GM15510 (cell line): ENCODE data around the gene MYRFL.

ENCODE experiments used
- POLR2A ChIP-seq: IDR thresholded peaks from 3 replicates; pipeline ENCODE4 v1.6.1; 2011; ENCODE audit warnings: borderline replicate concordance; ENCODE audit not compliant: insufficient read length; ENCODE audit errors: extremely low read depth

The MYRFL gene

DNA sequence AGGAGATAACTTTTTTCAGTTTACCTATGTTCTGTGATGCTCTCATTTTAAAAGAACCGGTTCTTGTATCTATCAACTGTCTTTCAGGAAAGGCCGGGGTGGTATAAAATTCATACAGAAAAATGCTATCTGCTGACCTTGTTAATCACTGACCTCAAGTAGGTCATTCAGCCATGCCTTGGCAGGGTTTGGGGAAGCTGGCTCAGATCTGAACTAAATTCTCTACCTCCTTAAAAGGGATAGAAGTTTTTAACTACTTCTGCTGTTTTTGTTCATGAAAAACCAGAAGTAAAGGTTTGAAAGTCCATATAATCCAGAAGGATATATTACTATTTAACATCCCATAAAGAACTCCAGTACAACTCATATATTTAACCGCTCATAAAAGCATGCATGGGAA lies 10.1 kb downstream of the MYRFL start:
- no peak for TF ChIP-seq POLR2A

DNA sequence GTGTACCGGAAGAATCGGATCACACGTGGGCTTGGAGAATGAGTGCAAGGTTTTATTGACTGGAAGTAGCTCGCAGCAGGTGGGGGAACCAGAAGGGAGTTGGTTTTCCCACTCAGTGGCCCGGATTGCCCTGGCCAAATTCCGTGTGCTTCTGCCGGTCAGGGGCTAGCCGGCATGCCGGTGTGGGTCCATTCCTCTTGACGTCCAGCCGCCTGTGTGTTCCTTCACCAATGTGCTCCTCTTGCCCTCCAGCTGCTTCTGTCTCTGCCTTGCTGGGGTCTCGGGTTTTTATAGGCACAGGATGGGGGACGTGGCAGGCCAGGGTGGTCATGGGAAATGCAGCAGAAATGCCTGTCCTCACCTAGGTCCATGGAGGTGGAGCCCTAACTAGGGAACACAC lies 11.0 kb downstream of the MYRFL start:
- TF ChIP-seq POLR2A, result no peak

DNA sequence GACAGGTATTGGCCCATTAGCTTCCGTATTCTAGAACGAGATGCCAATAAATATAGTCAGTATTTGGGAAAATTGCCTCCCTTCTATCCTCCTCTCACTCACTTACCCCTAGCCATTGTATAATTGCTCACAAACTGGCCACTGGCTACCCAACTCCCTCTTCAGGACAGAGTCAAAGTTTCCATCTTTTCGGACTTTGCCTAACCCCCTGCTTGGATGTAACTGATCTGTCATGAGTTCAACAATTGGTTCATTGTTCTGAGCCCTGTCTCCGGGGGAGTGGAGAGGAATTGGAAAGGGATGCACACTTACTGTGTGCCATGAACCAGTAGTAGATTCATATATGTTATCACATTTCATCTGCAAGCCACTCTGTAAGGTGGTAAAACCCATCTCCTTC lies 12.2 kb downstream of the MYRFL start:
- TF ChIP-seq POLR2A, result no peak

DNA sequence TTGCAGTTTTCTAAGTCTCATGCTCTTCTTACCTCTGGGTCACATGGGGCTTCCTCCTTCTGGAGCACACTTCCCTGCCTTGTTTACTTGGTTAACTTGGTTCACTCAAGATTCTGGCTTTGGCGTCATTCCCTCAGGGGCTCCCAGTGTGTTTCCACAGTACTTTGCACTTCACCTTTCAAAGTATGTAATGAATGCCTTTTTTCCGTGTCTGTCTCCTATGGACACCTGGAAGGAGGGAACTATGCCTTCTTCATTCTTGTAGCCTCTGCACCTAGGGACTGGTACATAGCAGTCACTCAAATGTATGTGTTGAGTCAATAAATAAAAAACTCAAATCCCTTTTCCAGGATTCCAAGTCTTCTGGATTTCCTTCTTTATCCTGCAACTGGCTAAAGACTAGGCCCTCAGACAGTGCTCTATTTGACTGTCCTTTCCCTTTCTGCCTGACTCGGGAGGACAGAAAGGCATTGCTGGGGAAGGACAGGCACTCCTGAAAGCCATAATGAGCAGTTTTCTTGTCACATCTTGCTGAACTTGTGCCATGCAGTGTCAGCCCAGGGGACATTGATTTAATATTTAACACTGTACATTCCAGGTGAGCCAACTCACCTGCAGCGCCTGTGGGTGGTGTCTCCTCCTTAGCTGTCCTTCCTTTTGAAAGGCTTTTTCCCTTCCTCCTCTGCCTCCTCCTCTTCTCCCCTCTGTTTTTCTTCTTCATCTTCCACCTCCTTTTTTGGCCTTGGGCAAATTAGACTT lies 12.8 kb downstream of the MYRFL start:
- no peak for TF ChIP-seq POLR2A

DNA sequence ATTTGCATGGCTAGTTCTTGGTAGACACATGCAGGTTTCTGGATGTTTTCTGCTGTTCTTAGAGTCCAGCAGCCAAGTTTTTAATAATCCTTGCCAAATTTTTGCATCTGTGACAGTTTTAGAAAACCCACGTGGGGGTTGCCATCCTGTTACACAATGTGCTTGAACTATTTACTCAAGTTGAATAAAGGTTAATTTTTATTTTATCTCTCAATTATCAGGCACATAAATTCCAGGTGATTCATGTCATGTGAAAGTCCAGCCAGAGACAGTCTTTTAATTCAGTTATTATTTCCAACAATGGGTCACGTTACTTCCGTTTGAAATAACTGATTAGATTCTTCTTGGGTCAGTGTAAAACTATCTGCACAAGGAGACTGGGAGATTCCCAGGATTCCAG lies 15.7 kb downstream of the MYRFL start:
- TF ChIP-seq POLR2A, result no peak

DNA sequence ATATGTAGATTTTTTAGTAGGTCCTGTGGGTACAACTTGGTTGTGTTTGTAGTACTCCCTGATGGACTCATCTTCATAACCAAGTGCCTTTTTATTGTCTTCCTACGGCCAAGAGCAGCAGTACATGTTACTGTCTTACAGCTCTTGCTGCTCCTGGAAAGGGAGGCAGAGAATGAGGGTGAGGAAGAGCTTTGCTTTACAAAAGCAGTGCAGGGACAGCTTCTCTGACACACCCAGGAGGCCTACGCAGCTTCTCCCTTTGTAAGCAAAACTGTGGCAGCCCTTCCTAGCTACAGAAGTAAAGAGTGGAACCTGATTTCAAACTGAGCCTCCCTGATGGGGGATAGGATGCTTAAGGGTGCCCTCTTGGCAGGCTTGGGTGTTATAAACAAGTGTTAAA lies 18.6 kb downstream of the MYRFL start:
- no peak for TF ChIP-seq POLR2A

DNA sequence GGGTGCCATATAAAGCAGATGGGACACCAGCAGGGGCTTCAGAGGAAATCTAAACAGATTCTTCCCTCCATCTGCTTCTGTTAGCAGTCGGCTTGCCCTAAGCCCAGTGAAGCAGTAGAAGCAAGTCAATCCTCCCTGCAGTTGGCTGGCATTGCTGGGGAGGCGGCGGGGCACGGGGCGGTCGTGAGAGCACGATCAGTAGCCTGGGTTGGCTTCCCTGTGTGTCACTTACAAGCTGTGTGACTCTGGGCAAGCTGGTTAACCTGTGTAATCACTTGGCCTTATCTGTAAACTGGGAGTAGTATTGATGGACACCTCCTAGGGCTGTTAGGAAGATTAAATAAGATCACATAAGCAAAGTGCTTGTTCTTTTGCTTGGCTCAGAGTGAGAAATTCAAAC lies 19.4 kb downstream of the MYRFL start:
- no peak for TF ChIP-seq POLR2A

DNA sequence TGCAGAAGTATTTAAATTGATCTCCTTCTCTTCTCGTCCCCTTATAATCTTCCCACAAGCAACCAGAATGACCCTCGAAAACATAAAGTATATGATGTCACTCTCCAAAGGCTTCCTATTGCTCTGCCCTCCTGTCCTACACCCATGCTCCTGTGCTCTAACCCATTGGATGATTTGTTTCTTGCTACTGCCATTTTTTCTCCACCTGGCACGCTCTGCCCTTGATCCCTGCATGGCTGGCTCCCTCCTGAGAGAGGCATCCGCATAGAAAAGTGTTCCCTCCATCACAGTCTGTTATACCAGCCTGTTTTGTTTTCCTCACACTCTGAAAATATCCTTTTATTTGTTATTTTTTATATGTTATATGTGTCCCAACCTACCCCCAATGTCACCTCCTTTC lies 19.8 kb downstream of the MYRFL start:
- no peak for TF ChIP-seq POLR2A

DNA sequence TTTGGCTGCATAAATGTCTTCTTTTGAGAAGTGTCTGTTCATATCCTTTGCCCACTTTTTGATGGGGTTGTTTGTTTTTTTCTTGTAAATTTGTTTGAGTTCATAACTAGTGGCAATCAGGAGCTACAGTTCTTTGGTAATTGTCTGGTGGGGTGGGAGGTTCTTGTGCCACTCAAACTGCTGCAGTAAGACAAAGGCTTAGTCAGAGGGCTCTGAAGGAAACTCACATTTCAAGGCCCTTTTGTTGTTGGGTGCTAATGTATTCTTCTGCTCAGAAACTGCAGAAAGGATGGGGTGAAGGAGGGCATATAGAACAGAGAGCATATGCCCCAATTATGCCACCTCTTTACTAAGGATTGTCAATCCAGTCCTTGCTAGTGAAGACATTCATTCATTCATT lies 21.9 kb downstream of the MYRFL start:
- no peak for TF ChIP-seq POLR2A

DNA sequence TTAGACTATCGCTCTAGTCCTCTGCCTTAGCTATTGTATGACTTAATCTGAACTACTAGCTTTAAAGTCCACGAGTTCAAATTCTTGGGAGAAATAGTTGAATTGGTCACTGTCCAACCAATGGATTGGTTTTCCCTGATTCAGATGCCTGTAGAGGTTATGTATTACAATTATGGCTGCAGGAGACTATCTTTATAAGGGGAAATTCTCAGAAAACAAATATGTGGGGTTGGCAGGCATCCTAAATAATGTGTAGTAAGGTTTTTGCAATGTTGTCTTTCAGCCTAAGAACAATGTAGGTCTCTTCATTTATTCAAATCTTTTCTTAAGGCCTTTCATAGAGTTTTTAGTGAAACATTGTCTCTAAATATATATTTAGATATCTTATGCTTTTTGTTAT lies 26.9 kb downstream of the MYRFL start:
- TF ChIP-seq POLR2A, result no peak

DNA sequence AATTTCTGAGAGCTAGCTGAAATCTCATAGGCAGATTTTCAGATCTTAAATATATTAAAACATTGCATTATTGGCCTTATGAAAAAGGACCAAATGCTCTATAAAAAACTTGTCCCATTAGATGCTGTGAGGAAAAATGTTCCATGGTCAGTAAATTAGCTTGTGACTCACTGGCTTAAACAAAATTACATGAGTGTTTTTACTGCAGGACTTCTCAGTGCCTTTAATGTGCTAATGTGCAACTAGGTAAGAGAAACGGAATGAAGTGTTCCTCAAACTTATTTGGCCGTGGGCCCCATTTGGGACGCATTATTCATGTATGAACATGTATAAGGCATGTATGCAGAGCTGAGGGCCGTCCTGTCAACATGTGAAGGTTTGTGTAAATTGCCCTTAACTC lies 41.7 kb downstream of the MYRFL start:
- TF ChIP-seq POLR2A, result no peak

DNA sequence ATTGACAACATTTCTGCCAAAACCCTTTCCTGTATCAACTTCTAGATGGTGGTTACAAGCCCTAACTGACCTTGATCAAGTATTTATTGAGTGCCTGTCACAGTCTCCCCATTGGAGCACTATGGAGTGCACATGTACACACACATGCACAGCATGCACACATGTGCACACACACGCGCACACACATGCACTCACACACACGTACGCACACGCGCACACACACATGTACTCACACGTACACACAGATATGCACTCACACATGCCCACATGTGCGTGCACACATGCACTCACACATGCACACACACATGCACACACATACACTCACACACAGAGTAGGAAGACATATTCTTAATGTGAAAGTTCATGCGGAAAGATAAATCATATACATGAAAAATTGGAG lies 43.7 kb downstream of the MYRFL start:
- no peak for TF ChIP-seq POLR2A

DNA sequence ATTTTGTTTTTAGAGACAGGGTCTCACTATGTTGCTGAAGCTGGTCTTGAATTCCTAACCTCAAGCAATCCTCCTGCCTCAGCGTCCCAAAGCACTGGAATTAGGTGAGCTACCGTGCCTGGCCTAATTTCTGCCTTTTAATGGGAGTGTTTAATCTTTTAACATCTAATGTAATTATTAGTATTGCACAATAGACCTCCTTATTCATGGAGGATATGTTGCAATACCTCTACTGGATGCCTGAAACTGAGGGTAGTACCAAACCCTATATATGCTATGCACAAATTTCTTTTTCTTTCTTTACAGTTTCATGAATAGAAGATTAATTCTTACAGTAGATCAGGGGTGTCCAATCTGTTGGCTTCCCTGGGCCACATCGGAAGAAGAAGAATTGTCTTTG lies 47.8 kb downstream of the MYRFL start:
- no peak for TF ChIP-seq POLR2A

DNA sequence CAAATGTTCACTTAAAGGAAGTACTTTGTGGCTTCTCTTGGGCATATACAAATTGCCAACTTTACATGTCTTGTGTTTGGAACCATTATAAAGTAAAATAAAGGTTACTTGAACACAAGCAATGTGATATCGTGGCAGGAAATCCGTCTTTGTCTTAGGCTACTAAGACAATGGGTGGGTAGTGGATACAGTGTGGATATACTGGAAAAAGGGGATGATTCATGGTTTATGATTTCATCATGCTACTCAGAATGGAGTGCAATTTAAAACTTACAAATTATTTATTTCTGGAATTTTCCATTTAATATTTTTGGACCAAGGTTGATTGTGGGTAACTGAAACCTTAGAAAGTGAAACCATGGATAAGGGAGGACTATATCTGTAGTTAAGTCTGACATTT lies 48.4 kb downstream of the MYRFL start:
- no peak for TF ChIP-seq POLR2A

DNA sequence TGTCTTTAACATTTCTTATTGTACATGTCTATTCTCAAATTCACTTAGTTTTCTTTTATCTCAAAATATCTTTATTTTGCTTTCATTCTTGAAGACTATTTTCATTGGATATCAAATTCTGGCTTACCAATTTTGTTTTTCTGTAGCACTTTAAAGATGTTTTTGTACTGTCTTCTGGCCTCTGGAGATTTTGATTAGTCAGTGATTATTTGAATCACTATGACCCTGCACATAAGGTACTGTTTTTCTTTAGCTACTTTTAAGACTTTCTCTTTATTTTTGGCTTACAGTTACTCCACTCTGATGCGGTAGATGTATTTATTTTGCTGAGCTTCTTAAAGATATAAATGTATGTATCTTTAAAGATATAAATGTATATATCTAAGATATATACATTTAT lies 49.6 kb downstream of the MYRFL start:
- no peak for TF ChIP-seq POLR2A

DNA sequence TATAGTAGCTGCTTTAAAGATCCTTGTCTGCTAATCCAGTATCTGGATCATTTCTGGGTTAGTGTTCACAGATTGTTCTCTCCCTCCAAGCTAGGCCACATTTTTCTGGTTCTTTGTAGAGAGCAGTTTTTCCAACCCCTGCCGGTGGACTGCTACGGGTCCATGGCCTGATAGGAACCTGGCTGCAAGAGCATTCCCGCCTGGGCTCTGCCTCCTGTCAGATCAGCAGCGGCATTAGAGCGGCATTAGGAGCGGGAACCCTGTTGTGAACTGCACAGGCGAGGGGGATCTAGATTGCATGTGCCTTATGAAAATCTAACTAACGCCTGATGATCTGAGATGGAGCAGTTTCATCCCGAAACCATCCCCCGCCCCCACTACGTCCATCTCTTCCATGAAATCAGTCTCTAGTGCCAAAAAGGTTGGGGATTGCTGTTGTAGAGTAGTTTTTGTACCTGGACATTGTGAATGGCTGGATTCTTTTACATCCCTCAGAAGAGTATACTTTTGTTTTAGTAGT lies 50.4 kb downstream of the MYRFL start:
- no peak for TF ChIP-seq POLR2A

DNA sequence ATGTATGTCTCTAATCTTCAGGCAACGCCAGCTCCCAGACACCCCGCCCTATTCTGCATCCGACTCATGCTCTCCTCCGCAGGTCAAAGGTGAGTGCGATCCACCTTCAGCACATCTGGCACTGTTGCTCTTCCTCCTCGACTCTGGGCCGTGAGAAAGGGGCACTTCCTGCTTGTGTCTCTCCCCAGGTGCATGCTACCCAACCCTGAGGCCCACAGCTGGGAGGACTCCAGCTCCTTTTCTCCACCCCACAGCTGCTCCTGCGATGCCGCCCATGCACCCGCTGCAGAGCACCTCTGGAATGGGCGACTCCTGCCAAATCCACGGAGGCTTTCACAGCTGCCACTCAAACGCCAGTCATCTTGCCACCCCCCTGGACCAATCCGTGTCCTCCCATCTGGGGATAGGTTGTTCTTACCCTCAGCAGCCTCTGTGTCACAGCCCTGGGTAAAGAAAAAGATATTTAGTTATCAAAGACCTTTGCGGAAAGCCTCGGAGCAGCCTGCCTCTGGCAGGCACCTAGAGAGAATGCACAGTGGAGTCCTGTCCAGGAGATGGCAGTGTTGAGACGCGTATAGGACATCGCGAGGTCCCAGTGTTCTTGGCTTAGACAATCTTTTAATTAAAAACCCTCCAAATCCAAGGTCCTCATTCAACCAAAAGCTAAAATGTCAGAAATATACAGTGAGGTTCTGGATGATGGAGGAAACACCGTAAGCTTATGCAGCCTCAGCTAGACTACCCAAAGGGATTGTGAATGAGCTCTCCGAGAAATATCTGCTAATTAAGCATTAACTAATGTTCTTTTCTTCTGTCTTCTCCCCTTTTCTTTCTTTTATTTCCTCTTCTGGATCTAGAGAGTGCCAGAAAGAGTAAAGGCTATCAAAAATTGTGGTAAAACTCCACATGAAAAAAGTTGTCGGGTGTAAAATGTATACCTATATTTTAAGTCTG lies 54.3 kb downstream of the MYRFL start:
- TF ChIP-seq POLR2A, result no peak

DNA sequence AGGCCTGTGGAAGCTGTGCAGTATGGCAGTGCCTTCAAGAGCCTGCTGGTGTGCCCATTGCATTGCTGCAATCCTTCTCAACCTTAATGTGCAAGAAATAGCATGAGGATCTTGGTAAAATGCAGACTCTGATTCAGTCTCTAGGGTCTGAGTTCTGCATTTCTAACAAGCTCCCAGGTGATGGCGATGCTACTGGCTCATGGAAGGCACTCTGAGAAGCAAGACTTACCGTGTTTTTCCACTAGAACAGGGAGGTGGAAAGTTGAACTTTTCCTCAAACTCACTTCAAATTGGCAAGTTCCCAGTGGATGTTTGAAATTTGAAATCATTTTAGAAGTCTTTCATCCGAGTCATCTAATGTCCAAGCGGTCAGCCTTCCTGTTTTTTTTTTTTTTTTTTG lies 55.5 kb downstream of the MYRFL start:
- TF ChIP-seq POLR2A, result no peak
